GM15510 (cell line): ENCODE data around the gene BAD.
A peak's percentile ranks its signal among the peaks of the same experiment; 100 is the strongest.

Experiments used
- POLR2A ChIP-seq: IDR thresholded peaks from 3 replicates; pipeline ENCODE4 v1.6.1; 2011; ENCODE audit warnings: borderline replicate concordance; ENCODE audit not compliant: insufficient read length; ENCODE audit errors: extremely low read depth

BAD gene

DNA sequence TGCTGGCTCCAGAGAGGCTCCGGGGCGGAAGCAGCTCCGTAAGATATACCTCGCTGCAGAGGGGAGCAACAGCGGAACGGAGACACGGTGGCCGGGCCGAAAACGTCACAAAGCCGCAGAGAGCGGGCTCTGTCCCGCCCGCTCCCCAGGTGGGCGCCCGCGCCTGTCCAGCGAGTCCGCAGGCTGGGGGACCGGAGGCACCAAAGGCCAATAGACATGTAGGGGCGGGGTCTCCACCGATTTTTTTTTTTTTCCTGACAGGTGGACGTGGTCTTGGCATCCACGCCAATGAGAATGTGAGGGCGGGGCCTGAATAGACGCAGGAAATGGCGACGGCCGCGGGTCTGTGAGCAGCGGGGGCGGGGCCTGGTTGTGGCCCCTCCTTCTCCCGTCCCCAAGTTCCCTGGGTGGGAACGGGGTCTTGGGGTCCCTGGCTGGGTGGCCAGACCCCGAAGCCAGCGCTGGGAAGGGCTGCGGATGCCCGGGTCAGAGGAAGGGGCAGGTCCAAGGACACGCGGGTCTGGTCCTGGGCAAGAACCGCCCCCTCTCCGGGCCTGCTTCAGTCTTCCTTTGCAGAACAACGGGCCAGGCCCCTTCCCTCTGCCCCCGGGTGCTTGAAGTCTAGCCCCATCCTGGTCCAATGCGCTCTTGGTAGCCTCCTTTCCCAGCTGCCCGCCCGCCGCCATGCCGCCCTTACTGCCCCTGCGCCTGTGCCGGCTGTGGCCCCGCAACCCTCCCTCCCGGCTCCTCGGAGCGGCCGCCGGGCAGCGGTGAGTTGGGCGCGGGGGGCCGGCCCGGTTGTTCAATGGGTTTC lies 54.1 kb downstream of the BAD start, which contains the start of gene DNAJC4:
Gene DNAJC4 (plus strand): TSS at position 378 of the 814 bp plus-strand sequence. CDS start 307 bp downstream, at position 685.
- TF ChIP-seq POLR2A = peak; percentile 66

DNA sequence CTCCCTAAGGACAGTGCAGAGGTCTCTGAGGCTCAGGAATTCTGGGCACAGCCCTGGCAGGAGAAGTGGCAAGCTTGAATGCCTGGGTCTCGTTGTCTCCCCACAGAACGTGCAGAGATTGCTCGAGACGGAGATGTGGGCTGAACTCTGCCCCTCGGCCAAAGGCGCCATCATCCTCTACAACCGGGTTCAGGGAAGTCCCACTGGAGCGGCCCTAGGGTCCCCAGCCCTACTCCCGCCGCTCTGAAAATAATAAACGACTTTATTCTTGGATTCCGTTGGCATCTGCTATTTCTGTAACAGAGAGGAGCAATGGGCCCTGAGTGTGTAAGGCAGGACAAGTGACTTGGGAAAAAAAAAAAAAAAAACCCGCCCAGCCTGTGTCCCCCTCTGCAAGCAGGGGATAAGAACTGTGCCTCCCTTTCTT lies 54.7 kb downstream of the BAD start:
- TF ChIP-seq POLR2A = no peak

DNA sequence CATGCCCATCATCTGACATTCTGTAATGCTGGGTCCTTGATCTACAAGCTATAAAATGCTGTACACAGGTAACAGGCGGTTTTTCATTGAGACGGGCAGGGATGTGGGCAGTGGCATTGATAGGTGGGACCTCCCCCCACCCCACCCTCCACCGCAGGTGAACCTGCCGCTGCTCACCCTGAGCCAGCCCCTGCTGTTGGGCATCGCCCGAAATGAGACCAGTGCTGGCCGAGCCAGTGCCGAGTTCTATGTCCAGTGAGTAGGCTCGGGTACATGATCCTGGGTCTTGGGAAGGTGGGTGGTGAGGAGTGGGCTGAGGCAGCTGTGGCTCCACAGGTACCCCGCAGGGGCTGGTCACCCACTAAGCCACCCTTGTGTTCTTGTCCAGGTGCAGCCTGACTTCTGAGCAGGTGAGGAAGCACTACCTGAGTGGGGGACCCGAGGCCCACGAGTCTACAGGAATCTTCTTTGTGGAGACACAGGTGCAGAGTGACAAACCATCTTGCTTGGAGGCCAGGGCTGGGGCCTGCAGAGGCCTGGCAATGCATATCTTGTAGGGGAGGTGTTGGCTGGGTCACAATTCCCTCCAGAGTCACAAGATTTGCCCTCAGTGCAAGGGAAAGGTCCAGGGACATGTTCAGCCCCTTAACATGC lies 55.2 kb downstream of the BAD start:
- no peak for TF ChIP-seq POLR2A

DNA sequence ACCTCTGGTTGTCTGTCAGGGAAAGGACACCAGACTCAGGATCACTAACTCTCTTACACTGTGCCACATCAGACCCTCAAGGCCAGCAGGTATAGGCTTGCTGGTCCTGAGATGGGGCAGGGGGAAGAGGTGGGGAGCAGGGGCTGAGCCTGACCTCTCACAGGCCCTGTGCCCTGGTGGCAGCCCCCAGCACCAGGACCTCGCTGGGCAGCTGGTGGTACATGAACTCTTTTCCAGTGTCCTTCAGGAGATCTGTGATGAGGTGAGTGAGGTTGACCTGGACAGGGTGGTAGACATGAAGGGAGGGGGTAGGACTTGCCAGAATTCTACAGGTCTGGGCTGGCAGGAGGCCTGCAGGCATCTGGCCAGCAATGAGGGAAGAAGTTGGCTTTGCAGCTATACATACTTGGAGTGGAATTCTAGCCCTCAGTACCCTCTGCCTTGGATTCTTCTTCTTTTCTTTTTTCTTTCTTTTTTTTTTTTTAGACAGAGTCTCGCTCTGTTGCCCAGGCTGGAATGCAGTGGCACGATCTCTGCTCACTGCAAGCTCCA lies 57.0 kb downstream of the BAD start:
- no peak for TF ChIP-seq POLR2A

DNA sequence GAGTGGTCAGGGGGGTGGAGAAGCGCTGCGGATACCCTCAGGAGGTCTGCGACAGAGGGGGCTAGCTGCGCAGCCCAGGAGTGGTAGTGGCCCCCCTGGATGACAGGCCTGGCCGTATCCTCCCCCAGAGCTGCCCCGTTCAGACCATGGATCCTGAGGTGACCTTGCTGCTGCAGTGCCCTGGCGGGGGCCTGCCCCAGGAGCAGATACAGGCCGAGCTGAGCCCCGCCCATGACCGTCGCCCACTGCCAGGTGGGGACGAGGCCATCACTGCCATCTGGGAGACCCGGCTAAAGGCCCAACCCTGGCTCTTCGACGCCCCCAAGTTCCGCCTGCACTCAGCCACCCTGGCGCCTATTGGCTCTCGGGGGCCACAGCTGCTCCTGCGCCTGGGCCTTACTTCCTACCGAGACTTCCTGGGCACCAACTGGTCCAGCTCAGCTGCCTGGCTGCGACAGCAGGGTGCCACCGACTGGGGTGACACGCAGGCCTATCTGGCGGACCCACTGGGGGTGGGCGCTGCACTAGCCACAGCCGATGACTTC lies 57.9 kb downstream of the BAD start:
- peak; percentile 49 for TF ChIP-seq POLR2A

DNA sequence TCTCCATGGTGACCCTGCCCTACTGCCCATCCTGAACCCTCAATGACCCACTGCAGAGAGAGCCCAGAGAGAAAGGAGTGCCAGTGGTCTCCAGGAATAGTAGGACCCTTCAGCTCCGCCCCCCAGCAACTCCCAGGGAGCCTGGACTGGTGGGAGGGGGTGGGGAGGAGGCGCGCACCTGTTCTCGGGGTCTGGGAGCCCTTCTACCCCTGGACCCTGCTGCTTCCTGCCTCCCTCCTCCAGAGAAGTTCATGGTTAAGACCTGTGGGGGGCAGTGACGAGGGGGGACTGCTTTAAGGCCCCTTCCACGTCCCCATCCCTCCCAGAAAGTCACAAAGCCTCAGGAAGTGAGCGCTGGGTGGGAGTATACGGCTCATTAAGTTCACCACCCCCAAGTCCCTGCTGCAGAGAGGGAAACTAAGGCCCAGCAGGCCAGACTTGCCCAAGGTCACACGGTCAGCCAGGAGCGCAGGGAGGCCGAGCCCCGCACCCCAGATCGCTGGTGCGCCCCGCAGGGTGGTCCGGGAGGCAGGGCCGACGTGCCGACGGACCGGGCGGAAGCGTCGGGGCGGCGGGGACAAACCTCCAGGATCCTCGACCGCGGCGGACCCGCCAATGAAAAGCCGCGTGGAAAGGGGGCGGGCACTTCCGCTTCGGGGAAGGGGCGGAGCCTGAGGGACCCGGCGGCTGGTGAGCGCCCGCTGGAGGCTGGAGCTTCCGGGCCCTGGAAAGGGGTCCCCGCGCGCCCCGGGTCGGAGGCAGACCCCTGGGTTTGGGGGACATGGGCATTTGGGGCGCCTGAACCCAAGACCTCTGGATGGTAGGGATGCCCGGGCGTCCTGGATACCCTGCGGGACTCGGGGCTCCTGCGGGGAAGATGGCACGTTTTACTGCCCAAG lies 58.6 kb downstream of the BAD start, which contains the start of the genes NUDT22 and TRPT1:
Gene NUDT22 (plus strand): TSS at position 667 of the 899 bp plus-strand sequence. CDS start 379 bp downstream, outside the sequence.
Gene TRPT1 (minus strand): TSS at position 579 of the 899 bp plus-strand sequence. CDS start 326 bp downstream, at position 253.
- peak; percentile 78 for TF ChIP-seq POLR2A

DNA sequence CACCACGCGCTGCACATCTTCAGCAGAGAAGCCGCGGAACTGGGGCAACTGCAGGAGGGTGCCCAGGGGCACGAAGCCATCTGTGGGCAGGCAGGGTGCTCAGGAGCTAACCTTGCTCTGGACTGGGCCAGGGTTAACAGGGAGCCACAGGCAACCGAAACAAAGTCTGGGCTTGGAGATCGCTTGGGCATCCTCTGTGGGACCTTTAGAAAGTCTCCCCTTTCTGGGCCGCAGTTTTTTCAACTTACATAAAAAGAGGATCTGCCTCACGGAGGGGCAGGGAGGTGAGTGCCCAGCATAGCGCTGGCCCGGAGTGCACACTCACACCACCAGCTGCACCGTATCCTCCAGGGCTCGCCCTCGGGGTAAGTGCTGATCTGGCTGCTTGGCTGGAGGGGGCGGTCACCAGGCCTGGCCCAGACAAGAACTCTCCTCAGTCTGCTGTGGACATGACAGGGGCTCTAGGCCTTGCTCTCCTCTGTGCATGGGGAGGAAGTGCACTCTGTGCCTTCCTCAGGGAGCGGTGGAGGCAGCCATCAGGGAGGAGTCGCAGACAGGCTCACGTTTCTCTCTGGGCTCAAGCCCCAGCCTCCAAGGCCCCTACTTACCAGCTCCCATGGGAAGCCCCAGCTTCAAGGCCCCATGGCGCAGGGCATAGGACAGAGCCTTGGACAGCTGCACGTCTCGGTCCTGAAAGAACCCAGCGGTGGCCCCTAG lies 59.4 kb downstream of the BAD start:
- no peak for TF ChIP-seq POLR2A

DNA sequence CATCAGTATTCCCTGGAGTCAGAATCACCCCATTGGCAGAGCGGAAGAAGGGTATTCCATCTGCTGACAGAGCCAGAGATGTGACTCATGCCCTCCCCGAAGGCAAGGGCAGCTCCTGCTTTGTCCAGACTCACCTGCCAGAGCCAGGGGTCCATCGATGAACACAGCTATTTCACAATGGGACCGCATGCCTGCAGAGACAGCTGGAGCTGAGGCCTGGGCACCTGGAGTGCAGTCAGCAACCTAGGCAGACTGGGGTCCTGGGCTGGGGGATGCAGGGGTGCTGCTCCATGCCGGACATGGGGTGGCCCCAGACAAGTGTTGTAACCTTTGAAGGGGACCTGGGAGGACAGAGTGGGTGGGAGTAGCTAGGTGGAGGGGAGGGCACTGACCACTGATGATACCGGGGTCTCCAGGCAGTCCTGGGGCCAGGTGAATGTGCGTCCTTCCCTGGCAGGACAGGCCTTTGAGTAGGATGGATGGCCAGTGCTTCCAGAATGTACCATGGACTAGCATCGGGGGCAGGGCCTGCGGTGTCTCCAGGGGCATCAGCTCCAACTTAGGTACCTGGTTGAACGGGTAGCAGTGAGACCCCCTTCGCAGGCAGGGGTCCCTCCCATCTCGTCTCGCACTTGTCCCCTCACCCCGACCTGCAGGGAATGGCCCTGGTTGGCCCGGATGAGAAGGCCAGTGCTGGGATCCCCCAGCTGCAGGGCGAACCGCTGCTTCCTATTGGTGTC lies 60.1 kb downstream of the BAD start:
- TF ChIP-seq POLR2A = peak; percentile 51

DNA sequence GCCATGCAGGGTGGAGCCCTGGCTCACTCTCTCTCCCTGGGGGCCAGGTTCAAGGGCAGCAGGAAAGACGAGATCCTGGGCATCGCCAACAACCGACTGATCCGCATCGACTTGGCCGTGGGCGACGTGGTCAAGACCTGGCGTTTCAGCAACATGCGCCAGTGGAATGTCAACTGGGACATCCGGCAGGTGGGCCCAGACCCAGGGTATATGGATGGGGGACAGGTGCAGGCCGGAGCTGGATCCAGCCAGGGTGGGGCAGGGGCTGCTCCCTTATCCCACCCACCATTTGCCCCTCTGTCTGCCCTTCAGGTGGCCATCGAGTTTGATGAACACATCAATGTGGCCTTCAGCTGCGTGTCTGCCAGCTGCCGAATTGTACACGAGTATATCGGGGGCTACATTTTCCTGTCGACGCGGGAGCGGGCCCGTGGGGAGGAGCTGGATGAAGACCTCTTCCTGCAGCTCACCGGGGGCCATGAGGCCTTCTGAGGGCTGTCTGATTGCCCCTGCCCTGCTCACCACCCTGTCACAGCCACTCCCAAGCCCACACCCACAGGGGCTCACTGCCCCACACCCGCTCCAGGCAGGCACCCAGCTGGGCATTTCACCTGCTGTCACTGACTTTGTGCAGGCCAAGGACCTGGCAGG lies 61.3 kb downstream of the BAD start:
- no peak for TF ChIP-seq POLR2A

DNA sequence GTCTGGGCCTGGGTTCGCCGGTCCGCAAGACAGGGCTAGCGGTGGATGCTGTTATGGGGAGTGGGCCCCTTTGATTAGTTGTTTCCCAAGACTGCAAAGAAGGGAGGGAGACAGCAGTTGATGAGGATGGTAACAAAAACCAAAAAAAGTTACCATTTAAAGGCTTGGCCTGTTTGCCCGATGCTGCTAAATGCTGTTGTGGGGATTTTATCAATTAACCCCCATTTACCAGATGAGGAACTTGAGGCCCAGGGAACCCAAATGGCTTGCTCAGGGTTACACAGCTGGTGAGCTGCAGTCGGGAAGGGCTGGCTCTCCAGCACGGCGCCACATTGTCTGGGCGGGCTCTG lies 61.8 kb downstream of the BAD start:
- no peak for TF ChIP-seq POLR2A

DNA sequence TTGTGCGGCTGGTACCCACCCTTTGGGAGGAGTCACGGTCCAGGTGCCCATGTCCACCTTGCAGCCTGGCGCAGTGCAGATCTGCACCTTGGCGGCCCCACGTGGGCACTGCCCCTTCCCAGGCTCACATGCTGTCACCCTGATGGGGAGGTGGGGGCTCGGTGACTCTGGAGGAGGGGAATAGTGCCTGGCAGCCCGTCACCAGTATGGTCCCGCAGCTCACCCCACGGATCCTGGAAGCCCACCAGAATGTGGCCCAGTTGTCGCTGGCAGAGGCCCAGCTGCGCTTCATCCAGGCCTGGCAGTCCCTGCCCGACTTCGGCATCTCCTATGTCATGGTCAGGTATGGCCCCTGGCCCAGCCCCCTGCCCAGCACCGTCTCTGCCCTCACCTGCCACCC lies 63.7 kb downstream of the BAD start:
- TF ChIP-seq POLR2A = no peak

DNA sequence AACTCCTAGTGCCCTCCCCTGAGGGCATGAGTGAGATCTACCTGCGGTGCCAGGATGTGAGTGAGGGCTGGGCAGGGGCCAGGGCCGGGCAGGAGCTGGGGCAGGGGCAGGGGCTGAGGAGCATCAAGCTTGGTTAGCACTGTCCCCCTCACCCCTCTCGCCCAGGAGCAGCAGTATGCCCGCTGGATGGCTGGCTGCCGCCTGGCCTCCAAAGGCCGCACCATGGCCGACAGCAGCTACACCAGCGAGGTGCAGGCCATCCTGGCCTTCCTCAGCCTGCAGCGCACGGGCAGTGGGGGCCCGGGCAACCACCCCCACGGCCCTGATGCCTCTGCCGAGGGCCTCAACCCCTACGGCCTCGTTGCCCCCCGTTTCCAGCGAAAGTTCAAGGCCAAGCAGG lies 64.2 kb downstream of the BAD start:
- TF ChIP-seq POLR2A = no peak
